HepG2 (cell line): ENCODE data around the gene RNF150.

Experiments
- GPN1 ChIP-seq: sonication (generic); formaldehyde crosslinking; IDR thresholded peaks from 2 replicates; pipeline ENCODE4 v1.5.1; 2020; ENCODE audit warnings: missing genetic modification reagents, borderline replicate concordance
- MEIS1 ChIP-seq: sonication (generic); formaldehyde crosslinking; IDR thresholded peaks from 2 replicates; pipeline ENCODE4 v1.9.0; 2021; ENCODE audit warnings: mild to moderate bottlenecking, missing genetic modification reagents, moderate library complexity, borderline replicate concordance
- MYC ChIP-seq: sonication (generic); formaldehyde crosslinking; IDR thresholded peaks from 2 replicates; pipeline ENCODE4 v1.9.0; 2021; ENCODE audit warnings: missing genetic modification reagents, borderline replicate concordance

DNA sequence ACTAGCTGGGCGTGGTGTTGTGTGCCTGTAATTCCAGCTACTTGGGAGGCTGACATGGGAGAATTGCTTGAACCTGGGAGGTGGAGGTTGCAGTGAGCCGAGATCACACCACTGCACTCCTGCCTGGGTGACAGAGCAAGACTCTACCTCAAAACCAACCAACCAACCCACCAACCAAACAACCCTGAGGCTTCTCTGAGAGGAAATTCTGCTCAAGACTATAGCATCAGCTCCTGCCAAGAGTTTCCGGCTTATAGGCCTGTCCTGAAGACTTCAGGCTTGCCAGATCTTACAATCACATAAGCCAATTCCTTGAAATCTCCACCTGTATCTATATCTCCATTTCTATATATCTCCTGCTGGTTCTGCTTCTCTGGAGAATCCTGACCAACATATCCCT, 203.3 kb downstream of the RNF150 start:
- no peak for TF ChIP-seq GPN1 (CRISPR knock-in tag)
- TF ChIP-seq MEIS1 (CRISPR knock-in tag), result no peak
- no peak for TF ChIP-seq MYC (CRISPR knock-in tag)
